ENCODE data around the gene ERG.

DNA sequence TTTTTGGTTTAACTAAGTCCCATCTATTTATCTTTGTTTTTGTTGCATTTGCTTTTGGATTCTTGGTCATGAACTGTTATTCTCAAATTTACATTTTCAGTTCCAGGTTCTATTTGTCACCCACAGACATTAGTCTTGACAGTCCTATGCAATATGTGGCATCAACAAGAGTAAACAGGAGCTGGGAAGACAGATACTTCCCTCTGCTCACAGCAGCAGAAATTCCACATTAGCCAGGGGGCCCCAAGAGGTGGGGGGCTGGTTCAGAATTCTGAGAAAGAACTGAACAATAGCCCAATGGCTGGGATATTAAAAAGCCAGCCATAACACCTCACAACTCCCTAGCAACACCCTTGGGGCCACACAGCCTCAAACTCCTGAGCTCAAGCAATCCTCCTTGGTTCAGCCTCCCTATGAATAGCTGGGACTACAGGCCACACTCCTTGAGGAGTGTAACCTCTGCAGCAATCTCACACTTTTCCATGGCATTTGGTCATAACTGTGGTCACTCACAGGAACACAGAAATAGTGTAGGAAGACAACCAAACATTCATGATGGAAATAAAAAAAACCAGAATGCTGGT is 67.8 kb downstream of the ERG start:
- TF ChIP-seq POLR2AphosphoS5 (IDR thresholded peaks at IDR 0.05; ENCODE audit: low read depth, low read length) (no peak), FOXP2 (optimal IDR thresholded peaks at IDR 0.05; ENCODE audit: borderline replicate concordance, extremely low read depth, extremely low read length, insufficient read depth) (no peak), SIN3A (IDR thresholded peaks at IDR 0.05; ENCODE audit: borderline replicate concordance, insufficient read depth, low read length) (no peak)
- TF ChIP-seq, protein P1, sequence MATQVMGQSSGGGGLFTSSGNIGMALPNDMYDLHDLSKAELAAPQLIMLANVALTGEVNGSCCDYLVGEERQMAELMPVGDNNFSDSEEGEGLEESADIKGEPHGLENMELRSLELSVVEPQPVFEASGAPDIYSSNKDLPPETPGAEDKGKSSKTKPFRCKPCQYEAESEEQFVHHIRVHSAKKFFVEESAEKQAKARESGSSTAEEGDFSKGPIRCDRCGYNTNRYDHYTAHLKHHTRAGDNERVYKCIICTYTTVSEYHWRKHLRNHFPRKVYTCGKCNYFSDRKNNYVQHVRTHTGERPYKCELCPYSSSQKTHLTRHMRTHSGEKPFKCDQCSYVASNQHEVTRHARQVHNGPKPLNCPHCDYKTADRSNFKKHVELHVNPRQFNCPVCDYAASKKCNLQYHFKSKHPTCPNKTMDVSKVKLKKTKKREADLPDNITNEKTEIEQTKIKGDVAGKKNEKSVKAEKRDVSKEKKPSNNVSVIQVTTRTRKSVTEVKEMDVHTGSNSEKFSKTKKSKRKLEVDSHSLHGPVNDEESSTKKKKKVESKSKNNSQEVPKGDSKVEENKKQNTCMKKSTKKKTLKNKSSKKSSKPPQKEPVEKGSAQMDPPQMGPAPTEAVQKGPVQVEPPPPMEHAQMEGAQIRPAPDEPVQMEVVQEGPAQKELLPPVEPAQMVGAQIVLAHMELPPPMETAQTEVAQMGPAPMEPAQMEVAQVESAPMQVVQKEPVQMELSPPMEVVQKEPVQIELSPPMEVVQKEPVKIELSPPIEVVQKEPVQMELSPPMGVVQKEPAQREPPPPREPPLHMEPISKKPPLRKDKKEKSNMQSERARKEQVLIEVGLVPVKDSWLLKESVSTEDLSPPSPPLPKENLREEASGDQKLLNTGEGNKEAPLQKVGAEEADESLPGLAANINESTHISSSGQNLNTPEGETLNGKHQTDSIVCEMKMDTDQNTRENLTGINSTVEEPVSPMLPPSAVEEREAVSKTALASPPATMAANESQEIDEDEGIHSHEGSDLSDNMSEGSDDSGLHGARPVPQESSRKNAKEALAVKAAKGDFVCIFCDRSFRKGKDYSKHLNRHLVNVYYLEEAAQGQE (IDR thresholded peaks at IDR 0.05; ENCODE audit: insufficient read depth in 1 of 2, low read depth in 2 of 2, low read length in 2 of 2) = no peak
